ENCODE results near the gene PTPRD. TPM values are rescaled to one million over a fixed set of nuclear protein-coding genes. Genes with fewer than 3 reads are reported as not detected.

PTPRD gene
- total RNA-seq, 1 experiment from 2014 or later = 69.6 TPM

- H3K4me3 Mint-ChIP-seq = no peak overlapping the region
- ChIA-PET POLR2A (no interaction called here), CTCF (interaction anchor here (0.7 kb wide), 2 partner anchors 80 to 359 kb away, joined by 3 to 4 read pairs; no protein-coding TSS in a partner anchor)
- H3K36me3 Mint-ChIP-seq = no peaks in the 10 kb centered on the region
- ATAC-seq (no peak), DNase-seq (ENCODE audit: low spot score) (no peak)
- no peaks in the 10 kb centered on the region for H3K9me3 Mint-ChIP-seq
- no peak for TF ChIP-seq ATF1 (CRISPR knock-in tag; IDR thresholded peaks at IDR 0.05)
- no peak for TF ChIP-seq FOXJ3 (CRISPR knock-in tag; IDR thresholded peaks at IDR 0.05; ENCODE audit: borderline replicate concordance)
- TF ChIP-seq ZNF281 (CRISPR knock-in tag; IDR thresholded peaks at IDR 0.05) = no peak
- no peak for TF ChIP-seq ZNF425 (CRISPR knock-in tag; conservative IDR thresholded peaks at IDR 0.05)
- TF ChIP-seq SP1 (CRISPR knock-in tag; conservative IDR thresholded peaks at IDR 0.05) = no peak
- TF ChIP-seq CBFB (CRISPR knock-in tag; IDR thresholded peaks at IDR 0.05; ENCODE audit: low read depth) = no peak
- TF ChIP-seq OVOL2 (CRISPR knock-in tag; IDR thresholded peaks at IDR 0.05; ENCODE audit: borderline replicate concordance) = no peak
- no peak for TF ChIP-seq MLX (CRISPR knock-in tag; IDR thresholded peaks at IDR 0.05)
- no peak for TF ChIP-seq SMAD3 (CRISPR knock-in tag; IDR thresholded peaks at IDR 0.05; ENCODE audit: borderline replicate concordance)
- TF ChIP-seq AFF4 (CRISPR knock-in tag; IDR thresholded peaks at IDR 0.05; ENCODE audit: borderline replicate concordance) = no peak
- TF ChIP-seq TEAD1 (CRISPR knock-in tag; IDR thresholded peaks at IDR 0.05) = no peak
- TF ChIP-seq IRF2 (CRISPR knock-in tag; IDR thresholded peaks at IDR 0.05; ENCODE audit: borderline replicate concordance, low read depth) = no peak
- TF ChIP-seq RORB (CRISPR knock-in tag; IDR thresholded peaks at IDR 0.05) = no peak
- no peak for TF ChIP-seq ATF6 (CRISPR knock-in tag; IDR thresholded peaks at IDR 0.05)
- TF ChIP-seq CTCF (IDR thresholded peaks at IDR 0.05) = no peak
- no peaks in the 10 kb centered on the region for H3K27me3 Mint-ChIP-seq (ENCODE audit: low read depth)
- H3K27ac Mint-ChIP-seq = no peak overlapping the region
- H3K4me1 Mint-ChIP-seq = peaks cover 44% of the 10 kb centered on the region
These were observed 1830.6 kb downstream of the PTPRD start for GRCh38 chr9:8782237-8782636.
